Measurements from ENCODE around the gene CCDC85C. TPM values are rescaled to one million over a fixed set of nuclear protein-coding genes. Genes with fewer than 3 reads are reported as not detected.

The CCDC85C gene
- total RNA-seq, 1 experiment from 2014 or later = 35.8 TPM

DNA sequence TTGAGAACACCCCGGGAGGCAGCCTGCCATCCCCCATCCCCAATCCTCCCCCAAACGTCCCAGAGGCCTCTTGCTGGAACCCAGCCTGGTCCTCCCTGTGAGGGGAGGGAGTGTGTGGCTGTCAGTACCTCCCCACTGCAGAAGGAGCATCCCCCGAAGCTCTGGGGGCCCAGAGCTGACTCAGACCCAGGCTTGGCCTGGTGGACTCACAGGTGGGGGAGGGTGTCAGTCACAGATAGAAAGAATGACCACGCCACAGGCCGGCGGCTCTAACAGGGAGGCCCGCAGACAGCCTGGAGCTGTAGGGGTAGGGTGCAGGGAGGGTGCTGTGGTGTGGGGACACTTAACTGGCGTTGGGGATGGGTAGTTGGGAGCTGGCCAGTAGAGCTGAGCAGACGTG lies 46.2 kb upstream of the CCDC85C start (continued):
- TF ChIP-seq, protein P1, sequence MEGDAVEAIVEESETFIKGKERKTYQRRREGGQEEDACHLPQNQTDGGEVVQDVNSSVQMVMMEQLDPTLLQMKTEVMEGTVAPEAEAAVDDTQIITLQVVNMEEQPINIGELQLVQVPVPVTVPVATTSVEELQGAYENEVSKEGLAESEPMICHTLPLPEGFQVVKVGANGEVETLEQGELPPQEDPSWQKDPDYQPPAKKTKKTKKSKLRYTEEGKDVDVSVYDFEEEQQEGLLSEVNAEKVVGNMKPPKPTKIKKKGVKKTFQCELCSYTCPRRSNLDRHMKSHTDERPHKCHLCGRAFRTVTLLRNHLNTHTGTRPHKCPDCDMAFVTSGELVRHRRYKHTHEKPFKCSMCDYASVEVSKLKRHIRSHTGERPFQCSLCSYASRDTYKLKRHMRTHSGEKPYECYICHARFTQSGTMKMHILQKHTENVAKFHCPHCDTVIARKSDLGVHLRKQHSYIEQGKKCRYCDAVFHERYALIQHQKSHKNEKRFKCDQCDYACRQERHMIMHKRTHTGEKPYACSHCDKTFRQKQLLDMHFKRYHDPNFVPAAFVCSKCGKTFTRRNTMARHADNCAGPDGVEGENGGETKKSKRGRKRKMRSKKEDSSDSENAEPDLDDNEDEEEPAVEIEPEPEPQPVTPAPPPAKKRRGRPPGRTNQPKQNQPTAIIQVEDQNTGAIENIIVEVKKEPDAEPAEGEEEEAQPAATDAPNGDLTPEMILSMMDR (IDR thresholded peaks at IDR 0.05) = no peak
- TF ChIP-seq SP1 (CRISPR knock-in tag; conservative IDR thresholded peaks at IDR 0.05) (no peak), ZNF121 (CRISPR knock-in tag; IDR thresholded peaks at IDR 0.05) (no peak)

DNA sequence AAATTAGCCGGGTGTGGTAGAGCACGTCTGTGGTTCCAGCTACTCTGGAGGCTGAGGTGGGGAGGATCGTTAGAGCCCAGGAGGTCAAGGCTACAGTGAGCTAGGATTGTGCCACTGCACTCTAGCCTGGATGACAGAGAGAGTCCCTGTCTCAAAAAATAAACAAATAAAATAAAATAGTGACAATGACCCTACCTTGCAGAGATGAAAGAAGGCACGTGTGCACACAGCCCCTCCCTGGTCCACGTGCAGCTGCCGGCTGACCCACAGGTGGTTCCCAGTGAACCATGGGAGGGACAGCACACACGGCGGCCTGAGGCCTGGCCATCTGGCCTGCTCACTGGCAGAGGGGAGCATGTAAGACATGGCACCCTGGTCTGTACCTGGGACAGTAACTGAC lies 45.6 kb upstream of the CCDC85C start:
- no peak overlapping the region for H3K4me3 Mint-ChIP-seq
- no peaks in the 10 kb centered on the region for H3K36me3 Mint-ChIP-seq
- peaks cover 21% of the 10 kb centered on the region for H3K27me3 Mint-ChIP-seq (ENCODE audit: low read depth)
- no peak for ATAC-seq
- no peaks in the 10 kb centered on the region for H3K9me3 Mint-ChIP-seq
- no peak for DNase-seq (ENCODE audit: low spot score)
- POLR2A ChIA-PET = no interaction called here
- H3K4me1 Mint-ChIP-seq = no peaks in the 10 kb centered on the region
- TF ChIP-seq, protein P2, sequence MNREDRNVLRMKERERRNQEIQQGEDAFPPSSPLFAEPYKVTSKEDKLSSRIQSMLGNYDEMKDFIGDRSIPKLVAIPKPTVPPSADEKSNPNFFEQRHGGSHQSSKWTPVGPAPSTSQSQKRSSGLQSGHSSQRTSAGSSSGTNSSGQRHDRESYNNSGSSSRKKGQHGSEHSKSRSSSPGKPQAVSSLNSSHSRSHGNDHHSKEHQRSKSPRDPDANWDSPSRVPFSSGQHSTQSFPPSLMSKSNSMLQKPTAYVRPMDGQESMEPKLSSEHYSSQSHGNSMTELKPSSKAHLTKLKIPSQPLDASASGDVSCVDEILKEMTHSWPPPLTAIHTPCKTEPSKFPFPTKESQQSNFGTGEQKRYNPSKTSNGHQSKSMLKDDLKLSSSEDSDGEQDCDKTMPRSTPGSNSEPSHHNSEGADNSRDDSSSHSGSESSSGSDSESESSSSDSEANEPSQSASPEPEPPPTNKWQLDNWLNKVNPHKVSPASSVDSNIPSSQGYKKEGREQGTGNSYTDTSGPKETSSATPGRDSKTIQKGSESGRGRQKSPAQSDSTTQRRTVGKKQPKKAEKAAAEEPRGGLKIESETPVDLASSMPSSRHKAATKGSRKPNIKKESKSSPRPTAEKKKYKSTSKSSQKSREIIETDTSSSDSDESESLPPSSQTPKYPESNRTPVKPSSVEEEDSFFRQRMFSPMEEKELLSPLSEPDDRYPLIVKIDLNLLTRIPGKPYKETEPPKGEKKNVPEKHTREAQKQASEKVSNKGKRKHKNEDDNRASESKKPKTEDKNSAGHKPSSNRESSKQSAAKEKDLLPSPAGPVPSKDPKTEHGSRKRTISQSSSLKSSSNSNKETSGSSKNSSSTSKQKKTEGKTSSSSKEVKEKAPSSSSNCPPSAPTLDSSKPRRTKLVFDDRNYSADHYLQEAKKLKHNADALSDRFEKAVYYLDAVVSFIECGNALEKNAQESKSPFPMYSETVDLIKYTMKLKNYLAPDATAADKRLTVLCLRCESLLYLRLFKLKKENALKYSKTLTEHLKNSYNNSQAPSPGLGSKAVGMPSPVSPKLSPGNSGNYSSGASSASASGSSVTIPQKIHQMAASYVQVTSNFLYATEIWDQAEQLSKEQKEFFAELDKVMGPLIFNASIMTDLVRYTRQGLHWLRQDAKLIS (CRISPR knock-in tag; IDR thresholded peaks at IDR 0.05; ENCODE audit: borderline replicate concordance) = no peak
- TF ChIP-seq, protein P3, sequence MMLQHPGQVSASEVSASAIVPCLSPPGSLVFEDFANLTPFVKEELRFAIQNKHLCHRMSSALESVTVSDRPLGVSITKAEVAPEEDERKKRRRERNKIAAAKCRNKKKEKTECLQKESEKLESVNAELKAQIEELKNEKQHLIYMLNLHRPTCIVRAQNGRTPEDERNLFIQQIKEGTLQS (CRISPR knock-in tag; conservative IDR thresholded peaks at IDR 0.05) = no peak
- no peak for TF ChIP-seq GTF2I (CRISPR knock-in tag; conservative IDR thresholded peaks at IDR 0.05)
- TF ChIP-seq ZNF121 (CRISPR knock-in tag; IDR thresholded peaks at IDR 0.05) = no peak
- TF ChIP-seq, protein P4, sequence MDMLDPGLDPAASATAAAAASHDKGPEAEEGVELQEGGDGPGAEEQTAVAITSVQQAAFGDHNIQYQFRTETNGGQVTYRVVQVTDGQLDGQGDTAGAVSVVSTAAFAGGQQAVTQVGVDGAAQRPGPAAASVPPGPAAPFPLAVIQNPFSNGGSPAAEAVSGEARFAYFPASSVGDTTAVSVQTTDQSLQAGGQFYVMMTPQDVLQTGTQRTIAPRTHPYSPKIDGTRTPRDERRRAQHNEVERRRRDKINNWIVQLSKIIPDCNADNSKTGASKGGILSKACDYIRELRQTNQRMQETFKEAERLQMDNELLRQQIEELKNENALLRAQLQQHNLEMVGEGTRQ (CRISPR knock-in tag; IDR thresholded peaks at IDR 0.05) = no peak
- no peak overlapping the region for H3K27ac Mint-ChIP-seq
- CTCF ChIA-PET = no interaction called here

DNA sequence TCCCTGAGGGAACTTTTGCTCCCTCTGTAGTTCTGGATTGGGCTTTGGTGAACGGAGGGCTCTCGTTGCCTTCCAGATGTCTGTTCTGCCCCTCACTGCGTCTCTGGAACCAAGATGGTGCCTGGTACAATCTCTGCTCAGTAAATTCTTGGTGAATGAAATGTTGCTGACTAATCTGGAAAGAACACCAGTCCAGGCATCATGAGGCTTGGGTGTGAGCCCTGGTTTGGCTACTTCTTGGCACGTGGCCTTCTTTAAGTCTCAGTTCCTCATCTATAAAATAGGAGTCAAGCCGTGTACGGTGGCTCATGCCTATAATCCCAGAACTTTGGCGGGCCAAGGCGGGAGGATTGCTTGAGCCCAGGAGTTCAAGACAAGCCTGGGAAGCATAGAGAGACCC lies 45.2 kb upstream of the CCDC85C start:
- H3K27me3 Mint-ChIP-seq (ENCODE audit: low read depth) = peaks cover 25% of the 10 kb centered on the region
- ATAC-seq = no peak
- no peaks in the 10 kb centered on the region for H3K9me3 Mint-ChIP-seq
- POLR2A ChIA-PET = no interaction called here
- CTCF ChIA-PET = no interaction called here
- H3K4me3 Mint-ChIP-seq = no peak overlapping the region
- TF ChIP-seq, protein P5, sequence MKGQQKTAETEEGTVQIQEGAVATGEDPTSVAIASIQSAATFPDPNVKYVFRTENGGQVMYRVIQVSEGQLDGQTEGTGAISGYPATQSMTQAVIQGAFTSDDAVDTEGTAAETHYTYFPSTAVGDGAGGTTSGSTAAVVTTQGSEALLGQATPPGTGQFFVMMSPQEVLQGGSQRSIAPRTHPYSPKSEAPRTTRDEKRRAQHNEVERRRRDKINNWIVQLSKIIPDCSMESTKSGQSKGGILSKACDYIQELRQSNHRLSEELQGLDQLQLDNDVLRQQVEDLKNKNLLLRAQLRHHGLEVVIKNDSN (CRISPR knock-in tag; IDR thresholded peaks at IDR 0.05) = no peak
- TF ChIP-seq TP53 (CRISPR knock-in tag; IDR thresholded peaks at IDR 0.05) = no peak
- TF ChIP-seq CBFB (CRISPR knock-in tag; IDR thresholded peaks at IDR 0.05; ENCODE audit: low read depth) = no peak
- TF ChIP-seq CREM (CRISPR knock-in tag; IDR thresholded peaks at IDR 0.05) = no peak
- no peak for TF ChIP-seq ELF4 (CRISPR knock-in tag; IDR thresholded peaks at IDR 0.05; ENCODE audit: low read depth)
- H3K36me3 Mint-ChIP-seq = no peaks in the 10 kb centered on the region
- H3K4me1 Mint-ChIP-seq = peaks cover under 1% of the 10 kb centered on the region
- H3K27ac Mint-ChIP-seq = no peak overlapping the region
- no peak for DNase-seq (ENCODE audit: low spot score)

DNA sequence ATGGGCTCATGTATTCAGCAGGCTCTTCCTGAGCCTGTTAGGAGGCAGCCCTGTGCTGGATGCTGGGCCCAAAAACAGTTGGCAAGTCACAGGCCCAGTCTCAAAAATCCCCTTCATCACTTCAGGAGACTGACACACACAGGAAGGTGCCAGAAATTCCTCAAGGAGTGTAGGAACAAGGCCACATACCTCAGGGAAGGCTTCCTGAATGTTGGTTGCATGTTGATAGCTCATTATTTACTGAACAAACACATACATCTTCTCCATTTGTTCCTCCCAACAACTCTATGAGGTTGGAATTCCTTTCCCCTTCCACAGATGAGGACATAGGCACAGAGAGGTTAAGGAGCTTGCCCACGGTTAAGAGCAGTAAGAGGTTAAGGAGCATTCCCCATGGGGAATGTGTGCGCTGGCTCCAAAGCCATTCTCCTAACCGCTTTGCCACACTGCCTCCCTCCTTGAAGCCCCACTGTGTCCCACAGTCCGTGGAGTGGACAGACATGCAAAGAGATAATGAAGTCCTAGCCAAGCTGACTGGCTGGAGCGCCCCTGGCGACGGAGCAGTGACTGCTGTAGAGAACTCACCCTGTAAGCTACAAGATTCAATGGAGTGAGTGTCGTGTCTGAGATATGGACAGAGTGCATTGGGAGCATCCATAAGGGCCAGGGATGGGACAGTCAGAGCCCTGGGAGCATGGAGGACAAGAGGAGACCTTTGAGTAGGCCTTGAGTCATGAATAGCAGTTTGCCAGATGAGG lies 44.2 kb upstream of the CCDC85C start:
- ChIA-PET POLR2A (no interaction called here), CTCF (interaction anchor here (0.6 to 1.7 kb wide), 4 partner anchors 9 to 127 kb away, joined by 3 to 4 read pairs (median 3); no protein-coding TSS in a partner anchor)
- no peak for ATAC-seq

More for the DNA sequence above, 44.2 kb upstream of the CCDC85C start:
- Mint-ChIP-seq H3K4me1 (peaks cover 5% of the 10 kb centered on the region), H3K27ac (no peak overlapping the region), H3K27me3 (ENCODE audit: low read depth) (peaks cover 35% of the 10 kb centered on the region), H3K4me3 (no peak overlapping the region), H3K9me3 (no peaks in the 10 kb centered on the region), H3K36me3 (no peaks in the 10 kb centered on the region)
- TF ChIP-seq SP1 (CRISPR knock-in tag; conservative IDR thresholded peaks at IDR 0.05) = no peak
- TF ChIP-seq EMX1 (CRISPR knock-in tag; IDR thresholded peaks at IDR 0.05) = no peak
- TF ChIP-seq GRHL2 (CRISPR knock-in tag; IDR thresholded peaks at IDR 0.05; ENCODE audit: insufficient replicate concordance, severe bottlenecking) = no peak
- no peak for DNase-seq (ENCODE audit: low spot score)
